ENCODE measurements around the gene SH3RF2.
"Not testable (repeated sequence)": the region's sequence is repeated elsewhere in the genome, so short reads cannot be mapped to it uniquely, and the experiment has no call there.

SH3RF2 gene

DNA sequence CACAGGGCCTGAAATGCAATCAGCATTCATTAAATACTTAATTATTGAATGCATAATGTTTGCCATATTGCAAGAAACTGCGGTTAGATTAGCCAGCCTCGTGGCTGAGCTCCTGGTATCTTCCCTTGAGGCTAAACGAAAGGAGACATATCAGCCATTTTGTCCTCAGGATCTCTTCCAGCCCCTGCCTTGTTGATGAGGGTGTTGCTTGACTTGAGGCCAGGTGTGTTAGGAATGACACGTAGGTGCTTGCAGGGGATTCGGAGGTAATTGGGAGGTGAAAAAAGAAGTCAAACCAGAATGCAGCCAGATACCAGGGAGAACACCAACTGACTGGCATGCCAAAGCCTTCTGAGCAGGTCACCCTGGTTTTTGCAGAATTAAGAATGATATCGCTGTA is 12.5 kb downstream of the SH3RF2 start:
- DNase-seq = no peak

DNA sequence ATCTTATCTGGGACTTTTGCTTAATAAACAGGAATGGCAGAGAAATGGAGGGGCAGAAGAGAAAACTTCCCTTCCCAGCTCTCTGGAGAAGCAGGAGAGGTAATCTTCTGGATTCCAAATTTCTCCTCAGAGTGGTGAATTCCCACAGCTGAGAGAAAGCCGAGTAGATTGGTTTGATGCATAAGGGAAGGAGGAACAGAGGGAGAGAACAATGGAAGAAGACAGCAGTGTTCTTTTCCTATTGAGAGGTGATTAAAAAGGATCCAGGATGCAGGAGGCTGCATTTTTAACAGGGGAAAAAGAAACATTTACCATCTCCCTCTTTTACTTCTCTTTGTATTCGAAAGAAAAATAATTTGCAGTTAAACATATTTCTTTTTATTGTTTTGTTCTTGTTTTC is 13.1 kb downstream of the SH3RF2 start:
- DNase-seq = no peak

- DNase-seq = no peak
These were observed 14.7 kb downstream of the SH3RF2 start for GRCh38 chr5:145951071-145951470.

GRCh38 chr5:145953202-145953601 is 16.8 kb downstream of the SH3RF2 start:
- no peak for DNase-seq

GRCh38 chr5:145954140-145954539 is 17.8 kb downstream of the SH3RF2 start:
- not testable (repeated sequence) for DNase-seq

DNA sequence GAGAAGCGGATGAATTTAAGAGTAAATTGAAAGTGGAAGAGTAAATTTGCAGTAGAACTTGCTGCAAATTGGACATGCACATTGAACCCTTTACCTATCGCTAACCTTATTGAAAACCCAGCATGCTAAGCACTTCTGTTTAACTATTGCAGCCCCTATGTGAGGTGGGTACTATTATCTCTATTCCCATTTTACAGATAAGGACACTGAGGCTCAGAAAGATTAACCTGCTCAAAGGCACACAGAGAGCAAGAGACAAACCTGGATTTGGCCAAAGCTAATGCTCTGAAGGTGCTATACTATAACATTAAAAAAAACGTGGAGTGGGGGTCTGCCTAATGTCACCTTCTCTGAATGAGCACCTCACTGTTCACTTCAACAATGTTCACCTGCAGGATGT is 21.0 kb downstream of the SH3RF2 start:
- DNase-seq = no peak

DNA sequence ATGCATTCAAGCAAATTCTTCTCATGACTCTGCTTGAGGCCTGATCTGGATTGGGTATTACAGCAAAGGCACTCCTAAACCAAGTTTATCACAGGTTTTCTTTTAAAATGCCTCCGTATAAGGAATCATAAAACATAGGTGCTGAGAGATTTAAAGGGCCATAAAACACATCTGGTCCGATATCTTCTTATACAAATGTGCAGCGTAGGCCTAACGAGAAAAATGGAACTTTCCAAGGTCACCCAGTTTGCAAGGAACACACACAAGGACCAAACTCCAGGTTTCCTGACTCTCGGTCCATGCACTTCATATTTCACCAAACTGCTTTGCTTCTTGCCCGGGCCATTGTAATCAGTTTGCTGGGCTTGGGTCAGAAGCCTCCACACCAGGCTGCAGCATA is 22.1 kb downstream of the SH3RF2 start:
- DNase-seq = no peak

GRCh38 chr5:145960166-145960565 is 23.8 kb downstream of the SH3RF2 start:
- DNase-seq = no peak

GRCh38 chr5:145960848-145961600 is 24.6 kb downstream of the SH3RF2 start:
- no peak for DNase-seq

GRCh38 chr5:145962001-145962400 is 25.6 kb downstream of the SH3RF2 start:
- no peak for DNase-seq

DNA sequence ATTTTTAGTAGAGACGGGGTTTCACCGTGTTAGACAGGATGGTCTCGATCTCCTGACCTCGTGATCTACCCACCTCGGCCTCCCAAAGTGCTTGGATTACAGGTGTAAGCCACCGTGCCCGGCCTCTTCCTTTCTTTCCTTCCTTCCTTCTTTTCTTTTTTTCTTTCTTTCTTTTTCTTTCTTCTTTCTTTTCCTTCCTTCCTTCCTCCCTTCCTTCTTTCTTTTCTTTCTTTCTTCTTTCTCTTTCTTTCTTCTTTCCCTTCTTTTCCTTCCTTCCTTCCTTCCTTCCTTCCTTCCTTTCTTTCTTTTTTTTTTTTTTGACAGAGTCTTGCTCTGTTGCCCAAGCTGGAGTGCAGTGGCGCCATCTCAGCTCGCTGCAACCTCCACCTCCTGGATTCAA is 27.6 kb downstream of the SH3RF2 start:
- not testable (repeated sequence) for DNase-seq

DNA sequence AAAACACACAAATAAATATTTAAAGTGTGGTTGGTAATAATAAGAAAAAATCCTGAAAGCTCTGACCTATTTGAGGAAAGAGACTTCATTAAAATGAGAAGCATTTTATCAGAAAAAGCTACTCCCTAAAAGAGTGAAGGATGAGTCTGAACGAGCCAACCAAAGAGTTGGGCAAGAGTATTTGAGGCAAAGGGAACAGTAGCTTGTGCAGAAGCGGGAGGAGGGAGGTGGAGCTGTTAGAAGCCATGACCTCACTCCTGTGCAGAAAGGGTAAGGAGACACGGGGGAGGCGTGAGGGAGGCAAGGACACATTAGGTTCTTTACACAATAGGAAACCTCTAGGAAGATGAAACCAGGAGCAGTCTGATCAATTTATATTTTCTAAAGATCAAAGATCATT is 29.4 kb downstream of the SH3RF2 start:
- DNase-seq = no peak

- no peak for DNase-seq
These were observed 30.9 kb downstream of the SH3RF2 start for GRCh38 chr5:145967296-145967695.

DNA sequence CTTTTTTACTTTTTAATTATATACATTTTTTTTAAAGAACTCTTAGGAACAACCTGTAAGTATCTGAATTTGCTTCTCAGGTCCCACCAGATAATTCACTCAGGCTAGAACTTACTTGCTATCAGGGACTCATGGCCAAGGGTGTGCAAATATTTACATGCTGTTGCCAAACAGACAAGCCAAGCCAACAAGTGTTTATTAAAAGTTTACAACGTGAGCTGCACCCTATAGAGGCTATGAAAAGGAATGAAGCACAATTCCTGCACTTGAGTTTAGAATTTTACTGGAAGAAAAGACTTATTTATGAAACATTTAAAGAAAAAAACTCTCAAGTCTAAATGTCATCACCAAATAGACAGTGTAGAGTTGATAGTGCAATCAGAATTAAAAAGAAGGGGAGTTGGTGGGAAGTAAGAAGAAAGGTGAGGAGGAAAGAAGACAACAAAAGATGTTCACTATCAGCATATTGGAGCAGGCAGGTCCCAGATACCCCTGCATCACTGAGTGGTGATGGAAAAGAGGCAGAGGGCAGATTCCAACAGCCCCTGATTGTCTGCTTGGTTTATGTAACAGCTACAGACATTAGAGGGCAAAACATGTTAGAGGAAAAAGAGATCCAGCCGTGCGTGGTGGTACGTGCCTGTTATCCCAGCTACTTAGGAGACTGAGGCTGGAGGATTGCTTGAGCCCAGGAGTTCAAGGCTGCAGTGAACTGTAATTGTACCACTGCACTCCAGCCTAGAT is 32.8 kb downstream of the SH3RF2 start:
- no peak for DNase-seq

DNA sequence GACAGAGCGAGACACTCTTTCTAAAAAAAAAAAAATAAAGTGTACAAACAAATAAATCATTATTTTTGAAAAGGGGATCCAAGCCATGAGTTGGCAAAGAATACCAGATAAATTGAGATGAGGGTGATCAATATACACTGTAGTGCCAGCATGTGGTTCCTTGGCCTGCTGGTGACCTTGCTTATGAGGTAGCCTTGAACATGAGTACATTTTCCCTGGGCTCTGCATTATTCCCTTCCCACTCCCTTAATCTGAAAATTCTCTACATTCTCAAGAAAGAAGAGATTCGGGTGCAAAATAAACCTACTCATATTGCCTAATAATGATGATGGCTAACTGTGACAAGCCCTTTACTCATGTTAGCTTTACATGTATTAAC is 33.3 kb downstream of the SH3RF2 start:
- DNase-seq = no peak

GRCh38 chr5:145971108-145971507 is 34.7 kb downstream of the SH3RF2 start:
- no peak for DNase-seq

DNA sequence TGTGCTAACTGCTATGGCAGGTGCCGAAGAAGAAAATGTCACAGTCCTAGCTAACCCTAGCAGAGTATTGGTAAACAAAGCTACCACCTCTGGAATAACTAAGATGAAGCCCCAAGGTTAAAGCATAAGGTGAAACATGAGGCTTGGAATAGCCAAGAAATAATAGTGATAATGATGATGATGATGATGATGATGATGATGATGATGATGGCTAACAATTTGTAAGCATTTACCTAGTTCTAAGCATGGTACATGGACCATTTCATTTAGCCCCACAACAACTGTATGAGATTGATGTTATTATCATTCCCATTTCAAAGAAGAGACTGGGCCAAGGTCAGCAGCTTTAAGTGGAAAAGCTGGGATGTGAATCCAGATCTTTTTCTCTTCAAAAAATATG is 35.3 kb downstream of the SH3RF2 start:
- DNase-seq = no peak

DNA sequence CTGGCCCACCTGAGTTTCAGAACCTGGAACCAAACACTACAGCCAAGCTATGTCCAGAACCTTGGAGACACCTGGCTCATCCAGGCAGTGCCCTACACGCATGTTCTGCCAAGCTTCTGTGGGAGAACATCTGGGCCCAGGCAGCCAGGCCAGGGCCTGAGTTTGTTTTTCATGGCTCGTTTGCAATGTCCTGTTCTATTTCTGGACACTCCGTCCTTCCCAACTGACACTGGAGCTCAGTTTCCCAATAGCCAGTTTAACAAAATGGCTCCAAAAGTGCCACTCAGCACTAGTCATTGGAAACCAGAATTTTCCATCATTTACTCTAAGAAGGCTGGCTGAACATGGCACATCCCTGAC is 38.6 kb downstream of the SH3RF2 start:
- no peak for DNase-seq

DNA sequence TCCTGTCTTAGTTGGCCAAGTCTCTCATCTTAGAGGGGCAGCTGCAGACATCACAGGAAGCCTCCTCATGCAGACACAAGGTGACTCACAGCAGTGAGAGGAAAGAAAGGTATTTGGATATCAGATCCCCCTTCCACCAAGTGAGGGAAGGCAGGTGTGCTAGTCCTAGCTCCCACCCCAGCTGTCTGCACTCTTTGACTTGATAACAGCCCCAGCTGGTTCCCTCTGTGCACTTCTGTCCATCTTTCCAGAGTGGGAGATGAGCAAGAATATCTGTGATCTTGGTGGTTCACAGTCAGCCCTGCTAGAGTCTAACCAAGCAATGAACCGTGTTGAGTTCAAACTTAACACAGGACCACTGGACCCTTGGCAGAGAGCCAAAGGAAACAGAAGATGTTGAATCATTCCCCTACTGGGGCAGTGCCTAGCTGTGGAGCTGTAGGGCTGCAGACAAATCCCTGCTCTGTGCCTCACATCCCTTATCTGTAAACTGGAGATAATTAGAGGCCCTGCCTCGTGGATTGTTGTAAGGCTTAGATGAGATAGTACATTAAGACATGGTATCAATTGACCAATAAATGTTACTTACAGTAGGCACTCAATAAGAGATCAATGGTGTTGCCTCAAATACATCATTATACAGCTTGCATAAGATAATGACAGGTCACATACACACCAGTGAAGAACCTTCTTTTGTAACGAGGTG is 39.1 kb downstream of the SH3RF2 start:
- DNase-seq = no peak

- DNase-seq = no peak
These were observed 40.2 kb downstream of the SH3RF2 start for GRCh38 chr5:145976431-145977155.

DNA sequence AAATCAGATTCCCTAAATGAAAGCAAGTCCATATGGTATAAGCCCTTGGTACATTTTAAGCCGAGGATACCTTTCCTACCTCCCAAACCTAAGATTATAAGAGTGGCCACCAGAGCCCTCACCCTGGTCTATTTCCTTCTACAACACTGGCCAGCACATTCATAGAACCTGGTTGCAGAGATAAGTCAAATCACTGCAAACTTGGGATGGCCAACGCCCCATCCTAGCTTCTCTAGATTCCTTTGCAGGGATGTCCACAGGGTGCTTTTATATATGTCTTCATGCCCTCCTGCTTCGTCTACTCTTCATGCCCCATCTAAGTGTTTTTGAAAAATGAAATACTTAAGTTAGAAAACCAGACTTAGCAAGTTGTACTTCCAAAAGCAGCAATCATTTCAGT is 41.8 kb downstream of the SH3RF2 start:
- no peak for DNase-seq

DNA sequence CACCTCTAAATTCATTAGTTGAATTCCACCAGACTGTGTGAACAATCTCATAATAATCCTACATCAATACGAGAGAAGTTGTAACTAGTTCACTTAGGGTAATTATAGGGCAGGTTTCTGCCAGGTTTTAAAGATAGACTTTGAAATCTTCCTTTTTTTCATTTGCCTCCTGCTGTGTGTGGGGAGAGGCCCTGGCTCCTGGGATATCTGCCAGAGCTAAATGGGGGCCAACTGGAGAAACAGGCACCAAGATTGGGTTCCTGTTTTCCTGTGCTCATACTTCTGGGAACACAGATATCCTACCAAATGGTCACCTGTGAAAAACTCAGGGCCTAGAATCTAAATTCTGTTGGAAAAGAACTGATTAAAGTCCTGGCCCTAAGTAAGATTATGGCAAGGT is 42.3 kb downstream of the SH3RF2 start:
- no peak for DNase-seq
